NCI-H1105 (cell line): Measurements from ENCODE around the gene AFAP1.

Source experiments
- DNase-seq: peaks from one replicate; lab custom pipeline; 2025; lab: John Stamatoyannopoulos, UW

Gene AFAP1

DNA sequence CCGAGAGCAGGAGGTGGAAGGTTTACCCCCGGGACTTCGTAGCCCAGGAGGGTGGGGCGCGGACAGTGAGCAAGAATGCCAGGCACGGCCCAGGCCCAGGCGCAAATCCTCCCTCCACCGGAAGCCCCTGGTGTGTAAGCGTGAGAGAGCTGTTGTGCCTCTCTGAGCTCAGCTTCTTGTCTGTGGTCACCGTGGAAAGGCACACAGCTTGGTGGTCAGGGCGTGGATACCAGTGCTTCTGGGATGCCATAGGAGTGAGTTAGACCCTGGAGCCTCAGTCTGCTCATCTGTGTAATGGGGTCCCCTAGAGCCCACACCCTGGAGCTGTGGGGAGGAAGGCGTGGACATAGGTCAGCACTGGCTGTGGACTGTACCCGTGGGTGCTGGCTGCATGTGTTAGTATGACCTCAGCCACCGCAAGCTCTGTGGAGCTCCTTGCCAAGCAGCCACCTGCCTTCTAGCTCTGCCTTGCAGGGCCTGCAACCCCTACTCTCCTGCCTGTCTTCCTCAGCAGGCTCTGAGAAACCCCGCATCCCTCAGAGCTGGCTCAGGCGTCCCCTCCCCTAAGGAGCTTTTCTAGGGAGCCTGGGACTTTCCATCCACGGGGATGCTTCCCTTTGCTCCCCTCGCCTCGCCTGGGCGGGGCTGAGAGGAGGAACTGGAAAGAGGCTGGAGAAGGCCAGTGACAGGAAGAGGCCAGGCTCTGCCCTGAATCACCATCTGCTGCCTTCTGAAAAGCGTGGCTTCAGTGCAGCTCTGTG lies 28.0 kb upstream of the AFAP1 start:
- DNase-seq, result no peak

DNA sequence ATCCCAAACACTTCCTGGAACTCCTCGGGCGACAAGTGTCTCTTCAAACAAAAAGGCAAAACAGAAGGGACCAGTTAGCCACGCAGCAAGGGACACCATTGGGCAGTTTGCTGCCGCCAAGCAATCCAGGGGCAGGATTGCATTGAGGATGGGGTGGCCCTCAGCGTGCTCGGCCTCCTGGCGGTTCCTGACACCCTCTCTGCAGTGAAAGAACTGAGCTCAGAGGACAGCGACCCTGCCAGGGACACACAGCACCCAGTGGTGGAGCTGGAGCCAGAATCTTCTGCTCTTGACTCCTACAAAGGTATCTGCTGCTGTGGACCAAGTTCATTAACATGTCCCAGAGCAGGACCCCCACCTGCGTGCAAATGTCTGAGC lies 27.4 kb upstream of the AFAP1 start:
- DNase-seq, result no peak

DNA sequence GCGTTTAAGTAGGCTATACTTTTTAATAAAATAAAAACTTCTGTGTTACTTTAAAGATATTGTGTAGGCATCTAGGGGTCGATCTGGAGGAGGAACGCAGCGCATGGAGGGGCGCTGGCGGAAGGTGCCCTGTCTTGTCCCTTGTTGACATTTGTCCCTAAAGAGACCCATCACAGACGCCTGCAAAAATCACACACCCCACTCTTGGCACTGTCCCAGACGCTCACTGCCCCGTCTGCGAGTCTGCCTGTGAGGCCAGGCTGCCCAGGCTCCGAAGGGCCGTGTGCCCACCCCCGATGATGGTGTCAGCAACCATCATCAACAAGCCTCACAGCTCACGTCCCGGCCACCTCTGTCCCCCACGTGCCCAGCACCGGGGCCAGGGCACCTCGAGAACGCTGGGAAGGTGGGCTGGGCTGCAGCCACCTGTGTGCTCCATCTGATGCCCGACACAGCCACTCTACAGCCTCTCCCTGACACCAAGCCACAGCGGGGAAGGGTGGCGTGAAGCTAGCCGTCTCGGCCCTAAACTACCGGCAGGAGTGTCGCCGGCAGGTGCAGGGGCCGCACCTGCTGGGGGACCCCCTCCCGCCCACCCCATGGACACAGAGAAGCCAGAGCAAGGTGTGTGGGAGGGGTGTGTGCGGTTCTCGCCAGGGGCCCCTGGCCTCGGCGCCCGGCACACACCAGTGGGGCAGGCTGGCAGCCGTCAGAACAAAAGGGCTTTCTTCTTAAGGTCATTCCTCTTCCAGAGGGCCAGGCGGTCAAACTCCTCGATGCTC lies 26.8 kb upstream of the AFAP1 start:
- no peak for DNase-seq

DNA sequence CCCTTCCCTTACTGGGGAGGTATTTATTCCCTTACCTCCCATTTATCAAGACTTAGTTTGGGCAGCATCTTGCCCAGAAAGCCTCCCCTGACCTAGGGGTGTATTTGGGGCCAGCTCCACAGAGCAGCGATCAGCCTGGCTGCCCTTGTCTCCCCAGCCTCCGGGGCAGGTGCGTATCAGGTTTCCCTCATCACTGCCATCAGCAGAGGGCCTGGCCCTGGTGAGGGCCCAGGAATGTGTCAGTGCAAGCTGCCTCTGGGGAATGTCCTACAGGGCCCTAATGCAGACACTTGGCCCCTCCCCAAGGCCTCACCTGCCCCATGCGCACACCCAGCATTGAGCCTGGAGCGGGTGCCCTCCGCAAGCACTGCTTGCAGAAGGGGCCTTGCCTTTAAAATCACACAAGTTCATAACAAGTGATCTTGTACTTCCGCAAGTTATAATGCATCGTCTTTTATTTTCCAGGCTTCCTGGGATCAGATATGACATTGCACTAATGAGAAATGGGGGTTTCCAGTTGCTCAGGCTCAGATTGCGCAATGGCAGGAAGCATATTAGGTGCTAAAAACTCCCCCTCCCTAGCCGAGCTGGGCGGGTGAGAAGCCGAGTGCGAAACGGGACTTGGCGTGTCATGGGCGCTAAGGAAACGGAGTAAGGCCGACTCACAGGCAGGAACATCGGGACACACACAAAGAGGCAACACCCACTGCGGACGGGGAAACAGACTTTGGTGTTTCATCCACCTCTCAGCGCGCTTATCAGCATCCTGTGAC lies 25.4 kb upstream of the AFAP1 start:
- DNase-seq, result no peak

DNA sequence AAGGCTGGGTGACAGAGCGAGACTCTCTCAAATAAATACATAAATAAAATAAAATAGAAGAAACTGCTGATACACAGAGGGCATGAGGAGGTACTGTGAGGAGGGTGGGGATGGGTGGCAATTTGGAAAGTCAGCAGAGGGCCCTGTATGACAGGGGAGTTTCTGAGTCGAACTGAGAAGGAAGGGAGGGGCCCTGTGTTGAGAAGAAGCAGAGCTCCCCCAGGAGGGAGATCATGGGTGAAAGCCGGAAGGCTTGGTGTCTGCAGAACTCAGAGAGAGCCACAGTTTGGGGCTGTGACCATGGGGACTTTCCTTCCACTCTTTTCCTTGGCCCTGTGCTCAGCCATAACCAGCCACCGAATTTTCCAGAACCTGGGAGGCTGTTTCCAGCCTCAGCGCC lies 24.8 kb upstream of the AFAP1 start:
- no peak for DNase-seq

DNA sequence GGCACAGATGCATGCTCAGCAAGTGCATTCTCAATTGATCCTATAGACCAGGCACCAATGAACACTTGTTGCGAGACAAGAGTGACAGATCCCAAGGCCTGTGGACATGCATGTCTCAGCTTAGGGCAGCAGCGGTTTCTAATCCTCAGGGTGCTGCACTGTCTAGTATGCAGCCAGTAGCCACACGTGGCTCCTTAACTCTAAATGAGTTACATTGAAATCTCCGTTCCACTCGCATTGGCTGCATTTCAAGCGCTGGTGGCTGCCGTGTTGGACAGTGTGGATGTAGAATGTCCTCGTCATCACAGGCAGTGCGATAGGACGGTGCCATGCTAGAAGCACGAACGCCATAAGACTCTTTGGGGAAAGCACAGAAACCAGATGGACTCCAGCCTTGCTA lies 24.0 kb upstream of the AFAP1 start:
- no peak for DNase-seq

DNA sequence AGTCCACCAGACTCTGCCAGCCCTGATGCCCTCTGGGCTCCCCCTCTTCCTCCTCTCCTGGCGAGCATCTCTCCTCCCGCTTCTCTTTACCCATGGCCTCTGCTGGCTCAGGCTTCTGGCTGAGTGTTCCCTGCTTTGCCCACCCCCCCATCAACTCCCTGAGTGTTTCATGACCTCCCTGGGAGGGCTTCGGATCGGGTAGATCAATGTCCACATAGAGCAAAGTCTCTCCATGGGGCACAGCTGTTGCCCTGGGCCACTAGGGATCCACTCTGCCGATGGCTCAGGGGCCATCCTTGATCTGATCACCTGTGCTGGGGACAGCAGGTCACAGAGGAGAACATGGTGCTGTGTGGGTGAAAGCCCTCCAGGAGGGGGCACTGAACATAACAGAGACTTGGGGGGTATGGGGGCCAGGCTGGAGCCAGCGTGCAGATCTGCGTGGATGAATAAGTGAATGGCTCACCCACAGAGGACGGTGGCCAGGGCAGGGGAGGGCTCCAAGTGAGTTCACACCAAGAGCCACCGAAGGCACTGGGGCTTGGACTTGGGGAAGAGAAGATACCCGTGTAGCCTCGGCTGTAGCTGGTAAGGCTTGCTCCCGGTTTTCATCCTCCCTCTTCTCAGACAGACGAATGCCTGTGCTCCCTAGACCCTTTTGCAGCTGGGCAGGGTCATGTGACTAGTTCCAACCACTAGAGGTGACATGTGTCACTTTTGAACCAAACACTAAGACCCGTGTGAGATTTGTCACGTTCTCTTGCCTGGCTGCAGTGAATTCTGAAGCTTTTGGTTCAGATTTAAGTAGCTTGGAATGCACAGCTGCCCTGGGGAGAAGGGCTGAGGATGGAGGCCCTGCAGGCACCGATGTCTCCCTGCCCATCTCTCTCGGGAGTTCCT lies 23.2 kb upstream of the AFAP1 start:
- DNase-seq, result no peak

DNA sequence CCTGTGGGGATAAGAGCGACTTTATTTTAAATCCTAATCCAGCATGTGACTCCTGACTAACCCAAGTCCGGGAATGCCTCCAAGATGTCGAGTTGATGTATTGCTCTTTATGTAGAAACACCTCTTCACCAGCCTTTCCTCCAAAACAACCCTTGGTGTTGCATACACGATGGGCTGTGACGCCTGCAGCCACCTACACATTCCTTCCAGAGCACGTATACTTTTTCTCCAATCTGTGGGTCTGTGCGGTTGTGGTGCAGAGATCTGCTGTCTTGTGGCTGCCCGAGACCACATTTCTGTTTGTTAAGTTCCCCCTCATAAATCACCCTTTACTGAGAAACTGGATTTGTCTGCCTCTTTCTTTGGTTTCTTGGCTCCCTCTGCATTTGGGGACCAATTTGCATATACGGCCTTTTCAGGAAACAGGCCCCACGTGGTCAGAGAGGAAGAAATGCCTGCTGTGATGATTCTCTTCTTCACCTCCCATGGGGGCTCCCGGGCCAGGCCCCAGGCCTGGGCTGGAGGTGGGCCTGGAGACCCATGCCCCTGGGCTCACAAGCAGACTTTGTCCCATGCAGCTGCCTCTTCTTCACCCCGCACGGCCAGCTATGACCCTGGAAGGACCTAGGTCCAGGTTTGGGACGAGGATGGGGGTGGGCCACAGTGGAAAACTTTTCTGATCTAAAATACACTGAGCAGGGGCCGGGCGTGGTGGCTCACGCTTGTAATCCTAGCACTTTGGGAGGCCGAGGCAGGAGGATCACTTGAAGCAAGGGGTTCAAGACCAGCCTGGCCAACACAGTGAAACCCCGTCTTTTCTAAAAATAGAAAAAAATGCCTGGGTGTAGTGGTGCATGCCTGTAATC lies 21.4 kb upstream of the AFAP1 start:
- no peak for DNase-seq

DNA sequence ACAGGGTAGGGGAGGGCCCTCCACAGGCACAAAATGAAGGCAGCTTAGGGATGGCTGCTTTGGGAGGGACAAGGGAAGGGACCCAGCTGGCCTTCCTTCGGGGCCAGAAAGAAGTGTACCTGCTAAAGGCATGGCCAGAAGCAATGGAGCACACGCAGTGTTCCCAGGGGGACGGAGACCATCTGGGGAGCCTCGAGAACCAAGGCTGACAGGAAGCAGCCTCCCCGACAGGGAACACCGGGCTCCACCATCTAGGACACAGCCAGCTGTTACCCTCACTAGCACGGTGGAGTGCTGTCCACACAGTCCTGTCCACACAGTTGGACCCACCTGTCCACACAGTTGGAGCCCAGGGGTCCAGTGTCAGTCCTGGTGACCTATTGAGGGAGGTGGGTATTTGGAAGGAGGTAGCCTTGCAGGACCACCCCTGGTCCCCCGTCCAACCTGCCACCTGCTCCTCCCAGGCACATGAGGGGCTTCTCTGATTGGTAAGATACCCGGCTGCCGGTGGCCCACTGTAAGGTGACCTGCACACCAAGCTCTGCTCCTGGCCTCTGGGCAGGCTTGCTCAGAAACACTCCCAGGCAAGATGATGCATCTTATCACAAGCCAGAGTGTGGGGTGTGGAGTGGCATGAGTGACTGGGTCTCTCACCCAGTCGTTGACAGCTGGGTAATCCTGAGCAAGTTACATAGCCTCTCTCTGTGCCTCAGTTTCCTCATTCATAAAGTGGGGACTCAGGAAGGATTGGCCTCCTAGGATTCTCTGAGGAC lies 20.5 kb upstream of the AFAP1 start:
- DNase-seq, result no peak

DNA sequence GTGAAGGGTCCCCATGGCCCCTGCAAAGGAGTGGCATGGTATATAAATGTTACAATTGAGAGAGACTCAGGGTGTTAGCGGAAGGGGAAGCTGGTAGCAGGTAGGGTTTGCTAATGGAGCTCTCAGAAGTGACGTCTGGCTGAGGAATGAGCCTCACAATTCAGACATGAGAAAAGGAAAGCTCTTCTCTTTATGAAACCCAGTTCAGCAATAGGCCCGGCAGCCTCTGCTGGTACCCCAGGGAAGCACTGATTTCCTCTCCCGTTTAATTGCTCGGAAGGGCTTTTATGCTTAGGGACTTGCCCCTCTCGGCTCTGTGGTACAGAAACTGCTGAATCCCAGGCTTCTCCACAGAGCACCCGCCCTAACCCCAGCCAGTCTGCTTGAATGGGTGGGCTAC lies 19.4 kb upstream of the AFAP1 start:
- no peak for DNase-seq

DNA sequence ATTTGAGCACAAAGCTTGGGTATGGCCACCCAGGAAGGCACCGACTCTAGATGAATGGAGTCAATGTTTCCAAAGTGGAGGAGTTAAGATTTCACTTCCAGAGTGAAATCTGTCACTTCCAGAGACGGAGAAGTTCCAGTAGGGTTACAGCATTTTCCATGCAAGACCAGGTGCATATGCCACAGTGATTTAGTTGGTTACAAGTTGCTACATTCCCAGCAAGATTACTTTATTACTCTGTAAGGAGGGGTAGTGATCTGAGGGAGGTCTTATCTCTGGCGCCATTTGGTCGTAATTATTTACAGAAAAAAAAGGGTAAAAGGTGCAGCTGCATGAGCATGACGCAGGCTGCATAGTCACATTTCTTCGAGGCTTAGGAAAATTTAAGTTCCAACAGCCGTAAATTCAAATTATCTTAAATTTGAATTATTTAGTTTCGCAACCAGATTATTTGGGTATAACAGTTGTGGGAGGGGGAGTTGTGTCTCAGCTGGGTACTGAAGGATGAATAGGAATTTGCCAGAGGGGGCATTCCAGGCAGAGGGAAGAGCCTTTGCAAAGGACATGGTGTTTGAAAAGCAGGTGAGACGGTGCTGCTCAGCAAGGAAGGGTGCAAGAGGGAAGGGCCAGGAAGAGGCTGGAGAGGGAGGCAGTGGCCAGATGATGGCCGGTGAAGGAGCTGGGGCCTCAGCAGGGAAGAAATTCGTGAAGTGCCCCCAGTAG lies 17.4 kb upstream of the AFAP1 start:
- no peak for DNase-seq

DNA sequence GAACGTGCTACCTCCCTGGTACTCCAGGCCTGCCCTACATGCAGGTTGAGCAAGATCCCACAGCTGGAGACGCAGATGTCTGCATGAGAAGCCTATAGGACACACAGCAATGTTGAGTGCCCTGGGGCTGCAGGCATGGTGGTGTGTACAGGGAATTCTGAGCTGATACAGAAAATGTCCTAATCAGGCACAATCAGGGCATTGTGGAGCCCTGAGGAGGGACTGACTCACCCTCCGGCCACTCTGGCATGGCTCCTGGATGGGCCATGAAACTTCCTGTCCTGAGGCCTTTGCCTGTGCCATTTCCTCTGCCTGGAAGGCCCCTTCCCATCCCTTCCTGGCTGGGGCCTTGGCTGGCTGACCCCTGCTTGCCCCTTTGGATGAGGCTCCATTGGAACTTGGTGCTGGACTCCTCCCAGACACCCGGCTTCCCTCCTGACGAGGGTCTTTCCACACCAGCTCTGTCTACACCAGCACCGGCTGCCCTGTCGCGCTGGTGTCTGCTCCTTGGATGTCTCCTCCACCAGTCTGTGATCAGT lies 16.7 kb upstream of the AFAP1 start:
- DNase-seq, result no peak

DNA sequence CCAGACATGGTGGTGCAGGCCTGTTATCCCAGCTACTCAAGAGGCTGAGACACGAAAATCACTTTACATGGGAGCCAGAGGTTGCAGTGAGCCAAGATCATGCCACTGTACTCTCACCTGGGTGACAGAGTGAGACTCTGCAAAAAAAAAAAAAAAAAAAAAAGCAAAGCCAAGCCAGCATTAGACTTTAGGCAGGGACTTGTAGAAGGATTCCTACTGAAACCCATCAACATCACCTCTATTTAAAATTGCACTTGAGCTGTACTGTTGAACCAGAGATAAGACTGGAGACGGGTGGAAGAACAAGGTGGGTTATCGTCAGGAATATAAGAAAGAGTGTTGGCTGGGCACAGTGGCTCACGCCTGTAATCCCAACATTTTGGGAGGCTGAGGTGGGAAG lies 15.7 kb upstream of the AFAP1 start:
- no peak for DNase-seq

DNA sequence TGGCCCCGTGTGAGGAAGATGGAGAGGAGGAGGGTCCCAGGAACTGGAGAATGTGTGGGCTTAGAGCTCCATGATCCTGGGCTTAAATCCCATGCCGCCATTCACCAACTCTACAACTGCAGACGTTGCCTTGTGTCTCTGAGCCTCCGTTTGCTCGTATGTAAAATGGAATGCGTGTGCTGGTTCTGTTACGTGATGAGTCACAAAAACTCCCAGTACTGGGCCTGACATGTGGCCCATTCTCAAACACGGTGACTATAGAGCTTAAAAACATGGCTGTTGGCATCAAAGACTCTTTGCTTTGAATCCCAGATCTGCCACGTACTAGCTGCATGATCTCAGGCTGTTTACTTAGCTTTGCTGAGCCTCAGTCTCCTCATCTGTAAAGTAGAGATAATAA lies 13.0 kb upstream of the AFAP1 start:
- no peak for DNase-seq

DNA sequence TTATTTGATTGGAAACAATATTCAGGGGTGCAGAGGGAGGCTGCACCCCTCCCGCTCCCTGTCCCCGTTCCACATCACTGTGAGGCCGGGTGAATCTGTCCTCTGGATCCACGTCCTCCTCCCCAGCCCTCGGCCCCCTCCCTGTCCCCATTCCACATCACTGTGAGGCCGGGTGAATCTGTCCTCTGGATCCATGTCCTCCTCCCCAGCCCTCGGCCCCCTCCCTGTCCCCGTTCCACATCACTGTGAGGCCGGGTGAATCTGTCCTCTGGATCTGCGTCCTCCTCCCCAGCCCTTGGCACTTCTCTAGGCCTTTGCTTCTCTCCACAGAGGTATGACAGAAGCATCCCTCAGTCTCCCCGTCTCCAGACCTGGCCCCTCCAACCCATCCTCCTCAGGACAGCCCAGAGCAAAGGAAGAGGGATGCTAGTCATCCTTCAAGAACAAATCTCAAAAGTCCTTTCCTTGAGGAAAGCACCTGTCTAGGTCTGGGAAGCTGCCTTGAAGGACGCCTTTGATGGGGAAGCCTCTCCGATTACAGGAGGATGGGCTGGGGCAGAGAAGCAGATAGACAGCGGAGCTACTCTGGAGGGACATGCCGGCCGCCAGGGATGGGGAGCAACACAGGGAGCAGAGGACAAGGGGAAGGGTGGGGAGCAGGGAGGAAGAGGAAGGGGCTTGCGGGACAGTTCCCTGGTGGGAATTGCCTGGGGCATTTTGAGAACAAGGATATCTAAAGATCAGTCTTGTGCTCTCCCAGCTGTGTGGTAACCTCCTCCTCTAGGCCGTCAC lies 10.8 kb upstream of the AFAP1 start:
- DNase-seq, result no peak

DNA sequence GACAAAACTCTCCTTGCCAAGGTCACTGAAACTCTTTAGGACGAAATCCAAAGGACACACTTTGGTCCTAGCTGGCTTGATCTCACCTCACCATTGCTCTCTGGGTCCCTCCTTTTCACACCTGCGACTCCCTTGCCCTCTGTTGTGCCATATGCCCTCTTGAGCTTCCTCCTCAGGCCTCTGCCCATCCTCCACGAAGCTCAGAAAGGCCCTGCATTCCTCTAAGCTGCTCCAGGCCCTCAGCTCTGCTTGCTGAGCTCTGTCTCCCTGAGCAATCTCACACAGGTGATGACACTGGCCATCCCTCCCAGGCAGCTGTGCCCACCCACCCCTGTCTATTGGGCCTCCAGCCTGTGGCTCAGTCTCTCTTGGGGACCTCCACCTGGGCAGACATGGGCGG lies 10.1 kb upstream of the AFAP1 start:
- DNase-seq, result no peak

DNA sequence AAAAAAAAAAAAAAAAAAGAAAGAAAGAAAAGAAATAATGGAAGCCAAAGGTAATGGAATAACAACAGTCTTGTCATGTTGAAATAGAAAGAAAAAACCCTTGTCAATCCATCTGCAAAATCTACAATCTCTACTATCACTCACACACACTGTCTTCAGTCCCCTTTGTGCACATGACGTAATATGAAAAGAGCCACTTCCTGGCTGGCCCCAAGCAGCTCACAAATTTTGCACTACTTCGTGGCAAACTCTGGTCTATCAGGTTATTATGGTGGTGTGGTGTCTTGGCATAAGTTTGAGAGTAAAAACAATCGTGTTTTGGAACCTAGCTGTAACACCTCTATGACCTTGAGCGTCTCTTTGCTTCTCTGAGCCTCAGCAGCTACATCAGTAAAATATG lies 8.3 kb upstream of the AFAP1 start:
- DNase-seq, result no peak

DNA sequence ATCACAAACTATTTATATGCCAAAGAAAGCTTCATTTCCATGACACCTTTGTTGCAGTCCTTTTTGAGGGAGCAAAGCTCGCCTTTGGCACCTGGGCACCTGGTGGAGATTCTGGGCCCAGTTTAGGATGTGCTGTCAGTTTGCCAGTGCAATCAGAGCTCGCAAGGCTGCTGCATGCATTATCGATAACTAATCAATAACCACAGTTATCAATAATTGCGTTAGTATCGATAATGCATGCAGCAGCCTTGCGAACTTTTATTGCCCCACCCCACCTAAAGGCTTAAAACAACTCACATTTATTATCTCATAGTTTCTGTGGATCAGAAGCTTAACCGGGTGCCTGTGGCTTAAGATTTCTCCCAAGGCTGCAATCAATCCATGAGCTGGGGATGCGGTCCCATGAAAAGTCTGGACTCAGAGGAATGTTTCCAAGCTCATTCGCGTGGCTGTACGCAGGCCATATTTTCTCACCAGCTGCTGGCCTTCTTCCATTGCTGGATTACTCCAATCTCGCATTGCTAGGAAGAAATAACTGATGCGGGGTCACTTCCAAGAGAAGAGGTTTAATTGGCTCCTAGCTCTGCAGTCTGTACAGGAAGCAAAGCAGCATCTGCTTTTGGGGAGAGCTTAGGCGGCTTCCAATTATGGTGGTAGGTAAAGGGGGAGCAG lies 6.2 kb upstream of the AFAP1 start:
- DNase-seq, result no peak
